H9 (cell line): ENCODE results near the gene TREM2. TPM values are rescaled to one million over a fixed set of nuclear protein-coding genes. Genes with fewer than 3 reads are reported as not detected.

Experiments used
- DNase-seq: peaks from one replicate; pipeline ENCODE4 v3.0.0-alpha.2; 2017
- H2AFZ ChIP-seq: one replicate; pipeline ENCODE4 v1.6.1; 2013; ENCODE audit warnings: mild to moderate bottlenecking, low read length, control low read depth, moderate library complexity
- H2AK5ac ChIP-seq: 2 replicates; pipeline ENCODE4 v1.6.1; 2013; ENCODE audit warnings: low read length, control low read depth, mixed read lengths; ENCODE audit not compliant: insufficient read length
- H2BK120ac ChIP-seq: one replicate; pipeline ENCODE4 v1.6.1; 2013; ENCODE audit warnings: low read depth, mild to moderate bottlenecking, low read length, control low read depth, inconsistent platforms; ENCODE audit not compliant: poor library complexity, severe bottlenecking
- H2BK12ac ChIP-seq: 2 replicates; pipeline ENCODE4 v1.6.1; 2013; ENCODE audit warnings: low read length, control low read depth, mixed read lengths, low read depth; ENCODE audit not compliant: insufficient read length
- H2BK15ac ChIP-seq: 2 replicates; pipeline ENCODE4 v1.6.1; 2013; ENCODE audit warnings: low read depth, low read length, control low read depth
- H2BK20ac ChIP-seq: one replicate; pipeline ENCODE4 v1.6.1; 2013; ENCODE audit warnings: low read depth, mild to moderate bottlenecking, low read length, control low read depth, inconsistent platforms; ENCODE audit not compliant: poor library complexity, severe bottlenecking
- H2BK5ac ChIP-seq: 2 replicates; pipeline ENCODE4 v1.6.1; 2013; ENCODE audit warnings: low read length, control low read depth, mixed read lengths; ENCODE audit not compliant: insufficient read length
- H3K14ac ChIP-seq: 2 replicates; pipeline ENCODE4 v1.6.1; 2013; ENCODE audit warnings: low read length, control low read depth; ENCODE audit not compliant: insufficient read depth
- H3K18ac ChIP-seq: 2 replicates; pipeline ENCODE4 v1.6.1; 2013; ENCODE audit warnings: low read depth, mild to moderate bottlenecking, mixed read lengths, low read length, control low read depth; ENCODE audit not compliant: insufficient read length
- H3K23ac ChIP-seq: 2 replicates; pipeline ENCODE4 v1.6.1; 2013; ENCODE audit warnings: low read length, control low read depth, mixed read lengths, low read depth; ENCODE audit not compliant: insufficient read length
- H3K23me2 ChIP-seq: 2 replicates; pipeline ENCODE4 v1.6.1; 2013; ENCODE audit warnings: low read depth, mild to moderate bottlenecking, mixed read lengths, low read length, control low read depth; ENCODE audit not compliant: insufficient read length, poor library complexity, severe bottlenecking
- H3K27ac ChIP-seq: 2 replicates; pipeline ENCODE4 v1.5.1; 2013; ENCODE audit warnings: low read length, control low read depth, mixed read lengths, low read depth; ENCODE audit not compliant: insufficient read length
- H3K27me3 ChIP-seq: 2 replicates; pipeline ENCODE4 v1.6.1; 2013; ENCODE audit warnings: low read length, control low read depth, inconsistent platforms; ENCODE audit not compliant: insufficient read depth
- H3K4ac ChIP-seq: 2 replicates; pipeline ENCODE4 v1.6.1; 2013; ENCODE audit warnings: low read depth, mild to moderate bottlenecking, control low read depth, inconsistent platforms, low read length, moderate library complexity
- H3K4me1 ChIP-seq: 2 replicates; pipeline ENCODE4 v1.6.1; 2013; ENCODE audit warnings: low read length, control low read depth, inconsistent platforms; ENCODE audit not compliant: insufficient read depth
- H3K4me2 ChIP-seq: 2 replicates; pipeline ENCODE4 v1.6.1; 2013; ENCODE audit warnings: low read length, control low read depth, mixed read lengths; ENCODE audit not compliant: insufficient read length, insufficient read depth
- H3K56ac ChIP-seq: 2 replicates; pipeline ENCODE4 v1.6.1; 2013; ENCODE audit warnings: low read depth, mild to moderate bottlenecking, mixed read lengths, low read length, control low read depth; ENCODE audit not compliant: insufficient read length
- H3K79me1 ChIP-seq: 2 replicates; pipeline ENCODE4 v1.6.1; 2013; ENCODE audit warnings: low read depth, mild to moderate bottlenecking, moderate library complexity, low read length, control low read depth, inconsistent platforms; ENCODE audit not compliant: insufficient read depth, poor library complexity, severe bottlenecking
- H3K79me2 ChIP-seq: 2 replicates; pipeline ENCODE4 v1.6.1; 2013; ENCODE audit warnings: low read length, control low read depth, inconsistent platforms; ENCODE audit not compliant: insufficient read depth
- H3K9ac ChIP-seq: 2 replicates; pipeline ENCODE4 v1.6.1; 2013; ENCODE audit warnings: low read length, control low read depth, mixed read lengths; ENCODE audit not compliant: insufficient read length; ENCODE audit errors: extremely low read depth
- H3K9me3 ChIP-seq: one replicate; pipeline ENCODE4 v1.6.1; 2013; ENCODE audit warnings: low read depth, low read length, inconsistent platforms; ENCODE audit not compliant: control insufficient read depth
- H3T11ph ChIP-seq: one replicate; pipeline ENCODE4 v1.6.1; 2013; ENCODE audit warnings: mild to moderate bottlenecking, low read length, control low read depth, inconsistent platforms
- H4K20me1 ChIP-seq: one replicate; pipeline ENCODE4 v1.6.1; 2013; ENCODE audit not compliant: control insufficient read depth, insufficient read length, insufficient read depth
- H4K5ac ChIP-seq: 2 replicates; pipeline ENCODE4 v1.6.1; 2013; ENCODE audit warnings: low read depth, mild to moderate bottlenecking, mixed read lengths, low read length, control low read depth; ENCODE audit not compliant: insufficient read length
- H4K8ac ChIP-seq: replicated peaks from 2 replicates; pipeline ENCODE4 v1.6.1; 2013; ENCODE audit warnings: low read length, control low read depth, mixed read lengths, low read depth; ENCODE audit not compliant: insufficient read length
- H4K91ac ChIP-seq: 2 replicates; pipeline ENCODE4 v1.6.1; 2013; ENCODE audit warnings: low read depth, mild to moderate bottlenecking, moderate library complexity, mixed read lengths, low read length, control low read depth; ENCODE audit not compliant: insufficient read length
- H3K27ac Mint-ChIP-seq, 3 experiments: 2 replicates in 2 of 3; 3 replicates in 1 of 3; pipeline ENCODE4 v1.8.0; 2020 to 2021; ENCODE audit warnings: mixed read lengths in 3 of 3, mild to moderate bottlenecking in 1 of 3, moderate library complexity in 1 of 3
- H3K27me3 Mint-ChIP-seq: 2 replicates; pipeline ENCODE4 v1.8.0; 2021; ENCODE audit warnings: low read depth, mild to moderate bottlenecking, moderate library complexity, mixed read lengths
- H3K36me3 Mint-ChIP-seq, 3 experiments: 2 replicates in 2 of 3; 3 replicates in 1 of 3; pipeline ENCODE4 v1.8.0; 2020 to 2021; ENCODE audit warnings: low read depth in 3 of 3, mixed read lengths in 3 of 3; ENCODE audit not compliant: insufficient read depth in 1 of 3
- H3K4me1 Mint-ChIP-seq, 2 experiments: 2 replicates each; pipeline ENCODE4 v1.8.0; 2020; ENCODE audit warnings: mixed read lengths in 2 of 2
- H3K4me3 Mint-ChIP-seq, 2 experiments: 2 replicates in 1 of 2; 3 replicates in 1 of 2; pipeline ENCODE4 v1.8.0; 2020 to 2021; ENCODE audit warnings: mild to moderate bottlenecking in 2 of 2, mixed read lengths in 2 of 2, moderate library complexity in 1 of 2
- H3K9me3 Mint-ChIP-seq, 2 experiments: 2 replicates in 1 of 2; 3 replicates in 1 of 2; pipeline ENCODE4 v1.8.0; 2020; ENCODE audit warnings: mild to moderate bottlenecking in 2 of 2, mixed read lengths in 2 of 2, moderate library complexity in 1 of 2
- WGBS: extraction: QIAGEN DNeasy Blood & Tissue Kit; methylation state at CpG from one replicate; pipeline ENCODE4 v1.1.7; 2013; ENCODE audit warnings: missing lambda C conversion rate, low lambda C conversion rate, mixed read lengths; ENCODE audit not compliant: insufficient read length; ENCODE audit errors: extremely low coverage; 5-methylcytosine and 5-hydroxymethylcytosine counted together
- total RNA-seq: library from RNA; stranded (reverse); gene quantifications from 2 replicates; pipeline ENCODE4 v1.2.1, GENCODE V29; 2021
- TF ChIP-seq, protein P1 (sequence below): fragments of 200-600 bp; sonication (generic); conservative IDR thresholded peaks from 3 replicates; pipeline ENCODE4 v1.8.0; 2021; ENCODE audit warnings: antibody characterized with exemption, mild to moderate bottlenecking

Gene TREM2
- total RNA-seq, 1 experiment from 2014 or later, result 0.31 TPM

DNA sequence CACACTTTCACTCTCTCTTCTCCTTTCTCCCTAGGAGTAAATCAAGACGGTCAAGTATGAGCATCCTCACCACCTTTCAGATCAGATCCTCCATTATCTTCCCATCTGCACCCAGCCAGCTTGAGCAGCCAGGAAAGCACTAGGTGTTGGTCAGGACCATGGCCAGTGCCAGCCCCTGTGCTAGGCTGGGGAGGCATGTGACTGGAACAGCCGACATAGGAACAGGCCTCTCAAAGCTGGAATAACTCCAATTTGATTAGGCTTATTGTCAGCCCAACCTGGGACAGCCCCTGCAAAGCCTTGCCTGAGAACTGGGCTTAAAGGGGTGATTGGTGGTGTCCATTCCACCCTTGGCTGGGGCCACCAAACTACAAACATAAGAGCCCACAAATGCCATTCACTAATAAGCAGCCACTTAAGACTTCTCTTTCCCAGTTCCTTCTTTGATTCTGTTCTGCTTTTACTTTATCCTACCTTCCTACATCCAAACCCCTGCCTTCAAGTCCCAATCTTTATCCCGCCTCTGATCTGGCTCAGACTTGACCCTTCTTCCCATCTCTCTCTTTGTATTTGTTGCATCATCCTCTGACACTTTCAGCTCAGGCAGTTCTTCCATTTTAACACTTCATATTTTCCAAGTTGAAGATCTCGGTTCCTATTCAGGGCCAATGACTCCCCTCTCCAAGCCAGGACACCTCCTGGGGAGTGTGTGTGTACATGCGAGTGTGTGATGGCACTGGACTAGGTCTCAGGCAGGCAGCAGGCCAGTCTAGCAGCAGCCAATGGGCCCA lies 4.5 kb upstream of the TREM2 start:
- no peak overlapping the region for H2AFZ ChIP-seq
- H3K23me2 ChIP-seq, result no peaks in the 10 kb centered on the region
- no peaks in the 10 kb centered on the region; a peak in 1 of 5 replicates for H3K9me3 Mint-ChIP-seq
- no peak overlapping the region for H2BK12ac ChIP-seq
- H3K36me3 Mint-ChIP-seq, result no peaks in the 10 kb centered on the region
- H3K4me1 Mint-ChIP-seq, result peaks cover 26 to 30% of the 10 kb centered on the region in 2 experiments
- H4K20me1 ChIP-seq, result no peaks in the 10 kb centered on the region
- no peak overlapping the region for H3K27ac ChIP-seq
- no CpG with 5 or more reads among the region's 5 CpGs for WGBS
- H3K27ac Mint-ChIP-seq, result no peak overlapping the region; a peak in 1 of 7 replicates
- H2AK5ac ChIP-seq, result no peak overlapping the region
- no peak overlapping the region for H3T11ph ChIP-seq
- H2BK5ac ChIP-seq, result no peak overlapping the region
- H3K9me3 ChIP-seq, result no peaks in the 10 kb centered on the region
- no peaks in the 10 kb centered on the region for H3K79me1 ChIP-seq
- no peak overlapping the region for H3K4me3 Mint-ChIP-seq
- H2BK20ac ChIP-seq, result no peak overlapping the region
- H3K56ac ChIP-seq, result no peak overlapping the region
- H3K14ac ChIP-seq, result no peak overlapping the region
- no peak overlapping the region for H4K8ac ChIP-seq
- H3K9ac ChIP-seq, result no peak overlapping the region
- H3K4me2 ChIP-seq, result no peak overlapping the region
- no peak overlapping the region for H2BK120ac ChIP-seq
- peaks cover 2% of the 10 kb centered on the region; the same call in 1 of the 2 replicates for H3K27me3 Mint-ChIP-seq
- H4K91ac ChIP-seq, result no peak overlapping the region
- peaks cover 4% of the 10 kb centered on the region; the same call in 1 of the 2 replicates for H3K4me1 ChIP-seq
- no peak overlapping the region for H3K4ac ChIP-seq
- no peak overlapping the region for H3K18ac ChIP-seq
- no peak overlapping the region for H4K5ac ChIP-seq
- no peaks in the 10 kb centered on the region for H3K27me3 ChIP-seq
- TF ChIP-seq, protein P1, sequence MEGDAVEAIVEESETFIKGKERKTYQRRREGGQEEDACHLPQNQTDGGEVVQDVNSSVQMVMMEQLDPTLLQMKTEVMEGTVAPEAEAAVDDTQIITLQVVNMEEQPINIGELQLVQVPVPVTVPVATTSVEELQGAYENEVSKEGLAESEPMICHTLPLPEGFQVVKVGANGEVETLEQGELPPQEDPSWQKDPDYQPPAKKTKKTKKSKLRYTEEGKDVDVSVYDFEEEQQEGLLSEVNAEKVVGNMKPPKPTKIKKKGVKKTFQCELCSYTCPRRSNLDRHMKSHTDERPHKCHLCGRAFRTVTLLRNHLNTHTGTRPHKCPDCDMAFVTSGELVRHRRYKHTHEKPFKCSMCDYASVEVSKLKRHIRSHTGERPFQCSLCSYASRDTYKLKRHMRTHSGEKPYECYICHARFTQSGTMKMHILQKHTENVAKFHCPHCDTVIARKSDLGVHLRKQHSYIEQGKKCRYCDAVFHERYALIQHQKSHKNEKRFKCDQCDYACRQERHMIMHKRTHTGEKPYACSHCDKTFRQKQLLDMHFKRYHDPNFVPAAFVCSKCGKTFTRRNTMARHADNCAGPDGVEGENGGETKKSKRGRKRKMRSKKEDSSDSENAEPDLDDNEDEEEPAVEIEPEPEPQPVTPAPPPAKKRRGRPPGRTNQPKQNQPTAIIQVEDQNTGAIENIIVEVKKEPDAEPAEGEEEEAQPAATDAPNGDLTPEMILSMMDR, result no peak
- H2BK15ac ChIP-seq, result no peak overlapping the region
- peak; percentile 60 for DNase-seq
- H3K79me2 ChIP-seq, result no peaks in the 10 kb centered on the region
- H3K23ac ChIP-seq, result no peak overlapping the region
